WTC11 (cell line): ENCODE measurements around the gene VAMP3.

Experiments
- CTCF ChIP-seq: fragments of 200-600 bp; IDR thresholded peaks from 2 replicates; pipeline ENCODE4 v1.8.0; 2022; ENCODE audit warnings: antibody characterized with exemption
- IRF2 ChIP-seq: sonication (generic); formaldehyde crosslinking; IDR thresholded peaks from 2 replicates; pipeline ENCODE4 v1.8.0; 2022; ENCODE audit warnings: low read depth, missing genetic modification reagents, borderline replicate concordance
- JAZF1 ChIP-seq: fragments of 250-450 bp; sonication (Bioruptor Pico); IDR thresholded peaks from 2 replicates; pipeline ENCODE4 v1.9.0; 2021; ENCODE audit warnings: moderate library complexity, mild to moderate bottlenecking, inconsistent platforms
- JUN ChIP-seq: sonication (generic); formaldehyde crosslinking; IDR thresholded peaks from 2 replicates; pipeline ENCODE4 v1.8.0; 2023; ENCODE audit warnings: mild to moderate bottlenecking, missing genetic modification reagents
- KAT7 ChIP-seq: sonication (generic); formaldehyde crosslinking; IDR thresholded peaks from 2 replicates; pipeline ENCODE4 v1.8.1; 2023; ENCODE audit warnings: missing genetic modification reagents, mild to moderate bottlenecking, borderline replicate concordance
- MAX ChIP-seq: sonication (generic); formaldehyde crosslinking; IDR thresholded peaks from 2 replicates; pipeline ENCODE4 v1.8.0; 2022; ENCODE audit warnings: mild to moderate bottlenecking, missing genetic modification reagents
- MXD4 ChIP-seq: fragments of 250-450 bp; sonication (Bioruptor Pico); IDR thresholded peaks from 2 replicates; pipeline ENCODE4 v1.8.0; 2021; ENCODE audit warnings: mild to moderate bottlenecking, moderate library complexity, borderline replicate concordance
- NR2C2 ChIP-seq: sonication (generic); formaldehyde crosslinking; IDR thresholded peaks from 2 replicates; pipeline ENCODE4 v1.8.0; 2022; ENCODE audit warnings: mild to moderate bottlenecking, missing genetic modification reagents
- PREB ChIP-seq: sonication (generic); formaldehyde crosslinking; IDR thresholded peaks from 2 replicates; pipeline ENCODE4 v1.8.1; 2022; ENCODE audit warnings: mild to moderate bottlenecking, missing genetic modification reagents, moderate library complexity, borderline replicate concordance
- TCF7 ChIP-seq: sonication (generic); formaldehyde crosslinking; IDR thresholded peaks from 2 replicates; pipeline ENCODE4 v1.8.0; 2022; ENCODE audit warnings: mild to moderate bottlenecking, low read depth, missing genetic modification reagents, moderate library complexity
- ZNF317 ChIP-seq: sonication (generic); formaldehyde crosslinking; IDR thresholded peaks from 2 replicates; pipeline ENCODE4 v1.8.1; 2023; ENCODE audit warnings: low read depth, mild to moderate bottlenecking, moderate library complexity, missing genetic modification reagents, borderline replicate concordance
- ZNF512 ChIP-seq: sonication (generic); formaldehyde crosslinking; IDR thresholded peaks from 2 replicates; pipeline ENCODE4 v1.8.1; 2022; ENCODE audit warnings: missing genetic modification reagents, borderline replicate concordance

- TF ChIP-seq PREB (no peak), MAX (CRISPR knock-in tag) (no peak), JAZF1 (CRISPR knock-in tag) (no peak), CTCF (no peak), NR2C2 (CRISPR knock-in tag) (no peak), JUN (CRISPR knock-in tag) (no peak), KAT7 (CRISPR knock-in tag) (no peak), ZNF317 (CRISPR knock-in tag) (no peak), ZNF512 (CRISPR knock-in tag) (no peak), MXD4 (CRISPR knock-in tag) (no peak), TCF7 (CRISPR knock-in tag) (no peak), IRF2 (CRISPR knock-in tag) (no peak)
Observed at GRCh38 chr1:7749126-7749525, 22.0 kb upstream of the VAMP3 start.
